ENCODE measurements around the gene ARSK.

Gene ARSK

GRCh38 chr5:95565280-95565920 lies 10.5 kb downstream of the ARSK start:
- no peak for DNase-seq (ENCODE audit: low spot score)

GRCh38 chr5:95572016-95572415 lies 17.1 kb downstream of the ARSK start:
- no peak for DNase-seq (ENCODE audit: low spot score)

GRCh38 chr5:95581576-95581975 lies 26.7 kb downstream of the ARSK start:
- DNase-seq (ENCODE audit: low spot score) = no peak

- DNase-seq (ENCODE audit: low spot score) = no peak
These were observed 29.1 kb downstream of the ARSK start for GRCh38 chr5:95583992-95584391.

GRCh38 chr5:95590880-95591279 lies 36.0 kb downstream of the ARSK start:
- no peak for DNase-seq (ENCODE audit: low spot score)

- DNase-seq (ENCODE audit: low spot score) = no peak
These were observed 36.6 kb downstream of the ARSK start for GRCh38 chr5:95591490-95591901.

- no peak for DNase-seq (ENCODE audit: low spot score)
These were observed 40.5 kb downstream of the ARSK start for GRCh38 chr5:95595289-95595931.

- DNase-seq (ENCODE audit: low spot score) = no peak
These were observed 44.4 kb downstream of the ARSK start for GRCh38 chr5:95599252-95599651.

- no peak for DNase-seq (ENCODE audit: low spot score)
These were observed 45.7 kb downstream of the ARSK start for GRCh38 chr5:95600557-95600956.

GRCh38 chr5:95605786-95606185 lies 50.9 kb downstream of the ARSK start:
- DNase-seq (ENCODE audit: low spot score) = no peak

- no peak for DNase-seq (ENCODE audit: low spot score)
These were observed 51.5 kb downstream of the ARSK start for GRCh38 chr5:95606419-95606818.

- no peak for DNase-seq (ENCODE audit: low spot score)
These were observed 54.8 kb downstream of the ARSK start for GRCh38 chr5:95609711-95610110.

GRCh38 chr5:95610546-95610945 lies 55.6 kb downstream of the ARSK start:
- DNase-seq (ENCODE audit: low spot score) = no peak

GRCh38 chr5:95611396-95611795 lies 56.5 kb downstream of the ARSK start:
- DNase-seq (ENCODE audit: low spot score) = no peak

- no peak for DNase-seq (ENCODE audit: low spot score)
These were observed 58.6 kb downstream of the ARSK start for GRCh38 chr5:95613514-95613913.

- DNase-seq (ENCODE audit: low spot score) = no peak
These were observed 60.2 kb downstream of the ARSK start for GRCh38 chr5:95615164-95615467.

- no peak for DNase-seq (ENCODE audit: low spot score)
These were observed 62.2 kb downstream of the ARSK start for GRCh38 chr5:95617057-95617456.

GRCh38 chr5:95619096-95619495 lies 64.2 kb downstream of the ARSK start:
- DNase-seq (ENCODE audit: low spot score) = no peak

GRCh38 chr5:95619514-95620029 lies 64.7 kb downstream of the ARSK start:
- no peak for DNase-seq (ENCODE audit: low spot score)

- no peak for DNase-seq (ENCODE audit: low spot score)
These were observed 65.3 kb downstream of the ARSK start, which contains the start of gene GPR150 for GRCh38 chr5:95620030-95620869. TSS of gene GPR150 (plus strand) at chr5:95620087. CDS start at chr5:95620276, 189 bp downstream.

GRCh38 chr5:95620870-95621838 lies 66.3 kb downstream of the ARSK start:
- no peak for DNase-seq (ENCODE audit: low spot score)
